Heart left ventricle (tissue), 13 donors: ENCODE results near the gene HOTAIR.

Source experiments
- POLR2A ChIP-seq, 2 donors: fragments of 450-650 bp; IDR thresholded peaks; one replicate each; pipeline ENCODE4 v1.6.1; 2017; ENCODE audit warnings: antibody characterized with exemption in 2 of 2, mild to moderate bottlenecking in 2 of 2, moderate library complexity in 2 of 2
- TF ChIP-seq, protein P1 (sequence below), 12 donors: fragments of 200-600 bp; sonication (generic) in 4 of 12; IDR thresholded peaks; one replicate each; pipeline versions ENCODE4 v1.5.0 to v1.8.0; 2018 to 2022; ENCODE audit warnings: antibody characterized with exemption in 12 of 12, mild to moderate bottlenecking in 5 of 12
- donor health status: ischemic (EF 13 %, LVEDD 7.1; RV severe dilation, severe dysfunction).
- donor health status: DM: no; HTN: yes; CAD: no.
- donor health status: DM: no; HTN: no; CAD: no.
- donor health status: ischemic (EF 25% LVEDD 6.9; RV normal size, moderate dysfunction).
- donor health status: ischemic (EF 25% LVEDD 5.7; RV mildly dilated, moderate dysfunction).
- donor health status: ischemic (EF 35%, LVEDD 5.7; RV mildly dilated, moderate dysfunction).
- donor health status: nonischemic (EF 11% LVEDD 7.7; RV severe dilation, severe dysfunction).
- donor health status: DM: yes; HTN: yes; CAD: no.
- donor health status: PGD.
- donor health status: ischemic (EF 29% LVEDD 5.4; RV normal size, mild dysfunction).
- donor health status: nonischemic (EF 23%, LVEDD 6.1; RV moderate dilation, normal function).

DNA sequence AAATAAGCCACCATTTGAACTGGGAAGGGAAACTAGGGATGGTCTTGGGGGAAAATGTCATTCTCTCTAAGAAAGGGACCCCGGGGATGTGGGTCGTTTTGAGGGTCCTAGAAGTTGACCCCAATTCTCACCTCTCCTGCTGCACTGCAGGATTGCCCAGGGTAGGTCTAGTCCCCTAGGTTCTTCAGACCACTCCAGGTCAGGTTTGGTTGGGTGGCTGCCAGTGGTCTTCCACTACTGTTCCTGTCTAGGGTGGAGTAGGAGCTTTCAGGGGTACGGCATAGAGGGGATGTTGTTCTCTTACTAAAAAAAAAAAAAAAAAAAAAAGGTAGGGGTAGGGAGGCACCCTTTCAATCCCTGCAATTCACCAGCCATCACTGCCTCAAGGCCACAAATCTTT lies 41.3 kb upstream of the HOTAIR start:
- TF ChIP-seq, protein P1, sequence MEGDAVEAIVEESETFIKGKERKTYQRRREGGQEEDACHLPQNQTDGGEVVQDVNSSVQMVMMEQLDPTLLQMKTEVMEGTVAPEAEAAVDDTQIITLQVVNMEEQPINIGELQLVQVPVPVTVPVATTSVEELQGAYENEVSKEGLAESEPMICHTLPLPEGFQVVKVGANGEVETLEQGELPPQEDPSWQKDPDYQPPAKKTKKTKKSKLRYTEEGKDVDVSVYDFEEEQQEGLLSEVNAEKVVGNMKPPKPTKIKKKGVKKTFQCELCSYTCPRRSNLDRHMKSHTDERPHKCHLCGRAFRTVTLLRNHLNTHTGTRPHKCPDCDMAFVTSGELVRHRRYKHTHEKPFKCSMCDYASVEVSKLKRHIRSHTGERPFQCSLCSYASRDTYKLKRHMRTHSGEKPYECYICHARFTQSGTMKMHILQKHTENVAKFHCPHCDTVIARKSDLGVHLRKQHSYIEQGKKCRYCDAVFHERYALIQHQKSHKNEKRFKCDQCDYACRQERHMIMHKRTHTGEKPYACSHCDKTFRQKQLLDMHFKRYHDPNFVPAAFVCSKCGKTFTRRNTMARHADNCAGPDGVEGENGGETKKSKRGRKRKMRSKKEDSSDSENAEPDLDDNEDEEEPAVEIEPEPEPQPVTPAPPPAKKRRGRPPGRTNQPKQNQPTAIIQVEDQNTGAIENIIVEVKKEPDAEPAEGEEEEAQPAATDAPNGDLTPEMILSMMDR (IDR thresholded peaks at IDR 0.05) = no peak
- no peak for TF ChIP-seq POLR2A (IDR thresholded peaks at IDR 0.05)
